A375 (cell line): Measurements from ENCODE around the gene PLCZ1. TPM values are rescaled to one million over a fixed set of nuclear protein-coding genes. Genes with fewer than 3 reads are reported as not detected.

Experiments
- total RNA-seq: library from RNA; depleted of rRNA; stranded (reverse); fragments of >200 nt; shearing (Covaris generic); gene quantifications from 2 replicates; pipeline ENCODE4 v1.2.3, GENCODE V29; 2014; rRNA removed

The PLCZ1 gene
- total RNA-seq: 0.05 TPM in 1 of 2 replicates, not detected in the other

GRCh38 chr12:18737819-18738218, at the start of gene PLCZ1, which contains the start of gene CAPZA3:
Gene PLCZ1, minus strand, starts transcription at chr12:18738012. Its CDS starts 641 bp downstream, at chr12:18737371.
Gene CAPZA3, plus strand, starts transcription at chr12:18738119. Its CDS starts 150 bp downstream, at chr12:18738269.

Other genes starting within 250 kb of the PLCZ1 start
- gene CAPZA3, start 107 bp upstream of the PLCZ1 start, total RNA-seq: not detected in 2 replicates